ENCODE data around the gene TIAM1. TPM values are rescaled to one million over a fixed set of nuclear protein-coding genes. Genes with fewer than 3 reads are reported as not detected.

Gene TIAM1
- total and polyA plus RNA-seq, 2 donors from 2014 or later = 4.6 to 30.0 TPM

GRCh38 chr21:31351960-31352359, 7.9 kb upstream of the TIAM1 start:
- H3K27me3 ChIP-seq (ENCODE audit: control insufficient read depth, insufficient read depth, low read length) = no peaks in the 10 kb centered on the region
- FAIRE-seq = no peak
- TF ChIP-seq CTCF (IDR thresholded peaks at IDR 0.05; ENCODE audit: borderline replicate concordance, extremely low read depth, insufficient read depth) = no peak

GRCh38 chr21:31351438-31351837, 7.4 kb upstream of the TIAM1 start:
- Histone ChIP-seq H3K9me3 (ENCODE audit: control insufficient read depth in 2 of 3, insufficient read depth in 1 of 3, low read length in 3 of 3) (no peaks in the 10 kb centered on the region), H3K9ac (ENCODE audit: low read length in 3 of 3) (no peak overlapping the region), H3K4me1 (ENCODE audit: control insufficient read depth in 2 of 3, insufficient read depth in 2 of 3, low read depth in 1 of 3, low read length in 3 of 3) (no peaks in the 10 kb centered on the region), H3K4me3 (ENCODE audit: low read length in 3 of 3) (no peak overlapping the region), H3K36me3 (ENCODE audit: control insufficient read depth in 2 of 3, insufficient read depth in 3 of 3, low read length in 3 of 3) (no peaks in the 10 kb centered on the region), H3K27me3 (ENCODE audit: control insufficient read depth, insufficient read depth, low read length) (no peaks in the 10 kb centered on the region), H3K27ac (ENCODE audit: low read depth in 2 of 2, low read length in 2 of 2) (no peak overlapping the region)
- FAIRE-seq = no peak
- peak in 1 of 5 donors; percentile 30 for DNase-seq
- TF ChIP-seq CTCF (IDR thresholded peaks at IDR 0.05; ENCODE audit: borderline replicate concordance, extremely low read depth, insufficient read depth) = no peak
- intact Hi-C loops (cut with DNase I) = no loop called here

More at GRCh38 chr21:31351960-31352359, 7.9 kb upstream of the TIAM1 start:
- no peak for DNase-seq
- intact Hi-C loops (cut with DNase I) = no loop called here
- Histone ChIP-seq H3K36me3 (ENCODE audit: control insufficient read depth in 2 of 3, insufficient read depth in 3 of 3, low read length in 3 of 3) (no peaks in the 10 kb centered on the region), H3K9ac (ENCODE audit: low read length in 3 of 3) (no peak overlapping the region), H3K4me1 (ENCODE audit: control insufficient read depth in 2 of 3, insufficient read depth in 2 of 3, low read depth in 1 of 3, low read length in 3 of 3) (no peaks in the 10 kb centered on the region), H3K4me3 (ENCODE audit: low read length in 3 of 3) (no peak overlapping the region), H3K9me3 (ENCODE audit: control insufficient read depth in 2 of 3, insufficient read depth in 1 of 3, low read length in 3 of 3) (no peaks in the 10 kb centered on the region), H3K27ac (ENCODE audit: low read depth in 2 of 2, low read length in 2 of 2) (no peak overlapping the region)

GRCh38 chr21:31349208-31349607, 5.1 kb upstream of the TIAM1 start:
- Histone ChIP-seq H3K36me3 (ENCODE audit: control insufficient read depth in 2 of 3, insufficient read depth in 3 of 3, low read length in 3 of 3) (no peaks in the 10 kb centered on the region), H3K9ac (ENCODE audit: low read length in 3 of 3) (no peak overlapping the region), H3K9me3 (ENCODE audit: control insufficient read depth in 2 of 3, insufficient read depth in 1 of 3, low read length in 3 of 3) (no peaks in the 10 kb centered on the region), H3K27ac (ENCODE audit: low read depth in 2 of 2, low read length in 2 of 2) (no peak overlapping the region), H3K4me1 (ENCODE audit: control insufficient read depth in 2 of 3, insufficient read depth in 2 of 3, low read depth in 1 of 3, low read length in 3 of 3) (peaks cover 0 to 1% (median 0%) of the 10 kb centered on the region in 3 donors), H3K27me3 (ENCODE audit: control insufficient read depth, insufficient read depth, low read length) (no peaks in the 10 kb centered on the region), H3K4me3 (ENCODE audit: low read length in 3 of 3) (no peak overlapping the region)
- intact Hi-C loops (cut with DNase I) = no loop called here
- FAIRE-seq (no peak), DNase-seq (no peak)
- no peak for TF ChIP-seq CTCF (IDR thresholded peaks at IDR 0.05; ENCODE audit: borderline replicate concordance, extremely low read depth, insufficient read depth)

GRCh38 chr21:31348188-31348587, 4.1 kb upstream of the TIAM1 start:
- FAIRE-seq (no peak), DNase-seq (no peak)
- Histone ChIP-seq H3K27me3 (ENCODE audit: control insufficient read depth, insufficient read depth, low read length) (no peaks in the 10 kb centered on the region), H3K36me3 (ENCODE audit: control insufficient read depth in 2 of 3, insufficient read depth in 3 of 3, low read length in 3 of 3) (no peaks in the 10 kb centered on the region), H3K27ac (ENCODE audit: low read depth in 2 of 2, low read length in 2 of 2) (no peak overlapping the region), H3K4me1 (ENCODE audit: control insufficient read depth in 2 of 3, insufficient read depth in 2 of 3, low read depth in 1 of 3, low read length in 3 of 3) (peaks cover 0 to 5% (median 0%) of the 10 kb centered on the region in 3 donors), H3K4me3 (ENCODE audit: low read length in 3 of 3) (no peak overlapping the region), H3K9me3 (ENCODE audit: control insufficient read depth in 2 of 3, insufficient read depth in 1 of 3, low read length in 3 of 3) (no peaks in the 10 kb centered on the region), H3K9ac (ENCODE audit: low read length in 3 of 3) (no peak overlapping the region)
- no peak for TF ChIP-seq CTCF (IDR thresholded peaks at IDR 0.05; ENCODE audit: borderline replicate concordance, extremely low read depth, insufficient read depth)
- intact Hi-C loops (cut with DNase I) = no loop called here

Measured in kidney (tissue), 14 donors.